Hepatocyte (in vitro differentiated cells): Measurements from ENCODE around the gene TRMT61A. TPM values are rescaled to one million over a fixed set of nuclear protein-coding genes. Genes with fewer than 3 reads are reported as not detected.
"Not testable (repeated sequence)": the region's sequence is repeated elsewhere in the genome, so short reads cannot be mapped to it uniquely, and the experiment has no call there.

Experiments used
- DNase-seq: peaks from one replicate; pipeline ENCODE4 v3.0.0-alpha.2; 2016; ENCODE audit warnings: low spot score
- H2AFZ ChIP-seq: fragments of 200-600 bp; sonication (generic); 2 replicates; pipeline ENCODE4 v1.6.0; 2016; ENCODE audit warnings: antibody characterized with exemption, mild to moderate bottlenecking
- H3K27ac ChIP-seq: fragments of 200-600 bp; sonication (generic); 2 replicates; pipeline ENCODE4 v1.5.1; 2016; ENCODE audit warnings: mild to moderate bottlenecking
- H3K27me3 ChIP-seq: fragments of 200-600 bp; sonication (generic); 2 replicates; pipeline ENCODE4 v1.6.1; 2016
- H3K36me3 ChIP-seq: fragments of 200-600 bp; sonication (generic); replicated peaks from 2 replicates; pipeline ENCODE4 v1.5.1; 2016; ENCODE audit warnings: low read depth; ENCODE audit not compliant: insufficient read depth
- H3K4me1 ChIP-seq: fragments of 200-600 bp; sonication (generic); 2 replicates; pipeline ENCODE4 v1.5.1; 2016; ENCODE audit warnings: mild to moderate bottlenecking, moderate library complexity; ENCODE audit not compliant: insufficient read depth
- H3K4me2 ChIP-seq: fragments of 200-600 bp; sonication (generic); 2 replicates; pipeline ENCODE4 v1.6.0; 2016
- H3K4me3 ChIP-seq: fragments of 200-600 bp; sonication (generic); 2 replicates; pipeline ENCODE4 v1.5.1; 2016; ENCODE audit warnings: mild to moderate bottlenecking
- H3K79me2 ChIP-seq: fragments of 200-600 bp; sonication (generic); 2 replicates; pipeline ENCODE4 v1.6.0; 2017; ENCODE audit warnings: mild to moderate bottlenecking
- H3K9me2 ChIP-seq: fragments of 200-600 bp; sonication (generic); replicated peaks from 2 replicates; pipeline ENCODE4 v1.6.0; 2017; ENCODE audit warnings: mild to moderate bottlenecking; ENCODE audit not compliant: insufficient read depth
- H3K9me3 ChIP-seq: fragments of 200-600 bp; sonication (generic); 2 replicates; pipeline ENCODE4 v1.5.1; 2016; ENCODE audit warnings: low read depth, mild to moderate bottlenecking
- H4K20me1 ChIP-seq: fragments of 200-600 bp; sonication (generic); 2 replicates; pipeline ENCODE4 v1.6.0; 2016; ENCODE audit warnings: mild to moderate bottlenecking; ENCODE audit not compliant: insufficient read depth, poor library complexity, severe bottlenecking
- CTCF ChIP-seq: fragments of 200-600 bp; sonication (generic); IDR thresholded peaks from 2 replicates; pipeline ENCODE4 v1.5.1; 2016; ENCODE audit warnings: antibody characterized with exemption, mild to moderate bottlenecking; ENCODE audit not compliant: poor library complexity
- EZH2 ChIP-seq: fragments of 200-600 bp; sonication (generic); IDR thresholded peaks from 2 replicates; pipeline ENCODE4 v1.6.1; 2016; ENCODE audit warnings: antibody characterized with exemption, mild to moderate bottlenecking, borderline replicate concordance
- EZH2phosphoT487 ChIP-seq: fragments of 200-600 bp; sonication (generic); IDR thresholded peaks from one replicate; pipeline ENCODE4 v1.6.1; 2018; ENCODE audit warnings: antibody characterized with exemption, mild to moderate bottlenecking, low read depth, moderate library complexity; ENCODE audit not compliant: unreplicated experiment, severe bottlenecking
- WGBS: methylation state at CpG from one replicate; pipeline ENCODE4 v1.1.6; 2016; ENCODE audit warnings: low lambda C conversion rate; ENCODE audit errors: missing lambda C conversion rate; 5-methylcytosine and 5-hydroxymethylcytosine counted together
- polyA plus RNA-seq: library from polyadenylated mRNA; unstranded; fragments of >200 nt; fragmentation: Nextera tagmentation; extraction: Ambion mirVana; gene quantifications from 2 replicates; pipeline ENCODE4 v1.2.1, GENCODE V29; 2016
- total RNA-seq: library from RNA; depleted of rRNA; stranded (reverse); fragments of >200 nt; gene quantifications from 2 replicates; pipeline ENCODE4 v1.2.3, GENCODE V29; 2014

TRMT61A gene
- total and polyA plus RNA-seq, 2 experiments from 2014 or later, result 8.9 to 13.2 TPM

GRCh38 chr14:103522649-103523574 lies 6.1 kb upstream of the TRMT61A start, which contains the start of gene CKB:
Gene CKB (minus strand): TSS chr14:103522830. CDS start chr14:103522493, 337 bp downstream.
- Histone ChIP-seq H3K36me3 (no peaks in the 10 kb centered on the region), H3K27ac (peak within 1 kb of the TSS; percentile 99), H3K79me2 (peaks cover 36% of the 10 kb centered on the region), H3K4me3 (peak within 1 kb of the TSS; percentile 91), H3K4me2 (peak within 1 kb of the TSS; percentile 100), H4K20me1 (peaks cover 27% of the 10 kb centered on the region), H3K9me2 (no peaks in the 10 kb centered on the region), H3K4me1 (peaks cover 59% of the 10 kb centered on the region), H3K27me3 (peaks cover 4% of the 10 kb centered on the region), H3K9me3 (no peaks in the 10 kb centered on the region), H2AFZ (peak within 1 kb of the TSS; percentile 49)
- DNase-seq, result peak; percentile 91
- WGBS, result 10% methylated on average over 24 of the region's 107 CpGs
- TF ChIP-seq EZH2 (peak; percentile 54), EZH2phosphoT487 (no peak), CTCF (no peak)

GRCh38 chr14:103523575-103523954 lies 5.4 kb upstream of the TRMT61A start:
- WGBS, result 47% methylated on average over 10 of the region's 10 CpGs
- Histone ChIP-seq H3K27me3 (peaks cover 4% of the 10 kb centered on the region), H4K20me1 (peaks cover 27% of the 10 kb centered on the region), H3K36me3 (no peaks in the 10 kb centered on the region), H3K9me3 (no peaks in the 10 kb centered on the region), H2AFZ (no peak overlapping the region), H3K27ac (peak overlapping the region; percentile 99), H3K79me2 (peaks cover 41% of the 10 kb centered on the region), H3K4me3 (peak overlapping the region; percentile 36), H3K9me2 (no peaks in the 10 kb centered on the region), H3K4me2 (peak overlapping the region; percentile 100), H3K4me1 (peaks cover 59% of the 10 kb centered on the region)
- no peak for TF ChIP-seq EZH2
- no peak for TF ChIP-seq EZH2phosphoT487
- DNase-seq, result no peak

- Histone ChIP-seq H3K27ac (peak overlapping the region; percentile 99), H3K4me2 (peak overlapping the region; percentile 100), H3K4me3 (no peak overlapping the region), H4K20me1 (peaks cover 21% of the 10 kb centered on the region), H3K27me3 (peaks cover 4% of the 10 kb centered on the region), H3K9me3 (no peaks in the 10 kb centered on the region), H3K36me3 (no peaks in the 10 kb centered on the region), H2AFZ (no peak overlapping the region), H3K4me1 (peaks cover 54% of the 10 kb centered on the region), H3K9me2 (no peaks in the 10 kb centered on the region), H3K79me2 (peaks cover 44% of the 10 kb centered on the region)
- DNase-seq, result no peak
- TF ChIP-seq CTCF (peak; percentile 15), EZH2 (no peak)
- 84% methylated on average over 12 of the region's 12 CpGs for WGBS
These were observed 4.7 kb upstream of the TRMT61A start for GRCh38 chr14:103524002-103524935.

- H2AFZ ChIP-seq, H3K36me3 ChIP-seq, H3K27me3 ChIP-seq, H3K4me3 ChIP-seq, H3K9me2 ChIP-seq, H4K20me1 ChIP-seq, H3K9me3 ChIP-seq: not testable (repeated sequence)
- H3K27ac ChIP-seq, result peak overlapping the region; percentile 99
- peak overlapping the region; percentile 100 for H3K4me2 ChIP-seq
- peak; percentile 69 for DNase-seq
- 51% methylated on average over 17 of the region's 17 CpGs for WGBS
- H3K4me1 ChIP-seq, result peaks cover 55% of the 10 kb centered on the region
- H3K79me2 ChIP-seq, result peaks cover 54% of the 10 kb centered on the region
These were observed 3.4 kb upstream of the TRMT61A start for GRCh38 chr14:103525430-103526246.
